ENCODE results near the gene SCN11A. TPM values are rescaled to one million over a fixed set of nuclear protein-coding genes. Genes with fewer than 3 reads are reported as not detected.

SCN11A gene
- 1 to 10 TPM in 1 of 2 donors, under 1 TPM in 1; 0.09 to 1.7 TPM for total RNA-seq

- peak within 1 kb of the TSS; percentile 89 for H3K27ac ChIP-seq
- intact Hi-C loops (cut with DNase I), result no loop called here
- under 1% methylated on average over 68 of the region's 68 CpGs for WGBS
These were observed at the start of gene SCN11A, which contains the start of gene WDR48 for GRCh38 chr3:39051649-39052561. Gene SCN11A, minus strand, starts transcription at chr3:39051944. Its CDS starts 101,582 bp downstream, at chr3:38950362. Gene WDR48, plus strand, starts transcription at chr3:39052016. Its CDS starts 10 bp downstream, at chr3:39052026.

GRCh38 chr3:39101022-39101689 is 49.4 kb upstream of the SCN11A start:
- Histone ChIP-seq H3K9me3 (no peaks in the 10 kb centered on the region), H3K27ac (no peak overlapping the region), H3K4me1 (replicated peaks) (peaks cover 10% of the 10 kb centered on the region), H3K36me3 (peaks cover 0 to 16% of the 10 kb centered on the region in 2 donors), H3K4me3 (no peak overlapping the region), H3K27me3 (replicated peaks; ENCODE audit: insufficient read depth) (no peaks in the 10 kb centered on the region)
- WGBS, result 88% methylated on average over 5 of the region's 5 CpGs
- peak in 3 of 4 experiments; percentile 30 to 49 (median 36) for TF ChIP-seq CTCF (IDR thresholded peaks at IDR 0.05)
- no peak for TF ChIP-seq POLR2A (IDR thresholded peaks at IDR 0.05)
- TF ChIP-seq POLR2AphosphoS5 (IDR thresholded peaks at IDR 0.05), result no peak
- no peak for DNase-seq (ENCODE audit: low spot score)
- intact Hi-C loops (cut with DNase I), result loop anchor here (10.0 kb wide), 1 partner anchor 304 kb away; the partner anchor contains the start of gene RPSA

More at GRCh38 chr3:39051649-39052561, at the start of gene SCN11A, which contains the start of gene WDR48:
- TF ChIP-seq CTCF (IDR thresholded peaks at IDR 0.05) (peak in 1 of 4 experiments; percentile 3), POLR2A (IDR thresholded peaks at IDR 0.05) (peak; percentile 81), POLR2AphosphoS5 (IDR thresholded peaks at IDR 0.05) (peak; percentile 98)
- Histone ChIP-seq H3K36me3 (no peaks in the 10 kb centered on the region), H3K4me3 (peak within 1 kb of the TSS; percentile 95 to 98), H3K4me1 (replicated peaks) (no peaks in the 10 kb centered on the region), H3K27me3 (replicated peaks; ENCODE audit: insufficient read depth) (no peaks in the 10 kb centered on the region), H3K9me3 (no peaks in the 10 kb centered on the region)
- peak; percentile 95 for DNase-seq (ENCODE audit: low spot score)

- Histone ChIP-seq H3K4me1 (replicated peaks) (peaks cover 4% of the 10 kb centered on the region), H3K36me3 (peaks cover 0 to 16% of the 10 kb centered on the region in 2 donors), H3K9me3 (no peaks in the 10 kb centered on the region), H3K27ac (no peak overlapping the region), H3K27me3 (replicated peaks; ENCODE audit: insufficient read depth) (no peaks in the 10 kb centered on the region), H3K4me3 (no peak overlapping the region)
- intact Hi-C loops (cut with DNase I), result loop anchor here (10.0 kb wide), 1 partner anchor 304 kb away; the partner anchor contains the start of gene RPSA
- no peak for TF ChIP-seq POLR2A (IDR thresholded peaks at IDR 0.05)
- no peak for TF ChIP-seq CTCF (IDR thresholded peaks at IDR 0.05)
- no peak for TF ChIP-seq POLR2AphosphoS5 (IDR thresholded peaks at IDR 0.05)
- DNase-seq (ENCODE audit: low spot score), result no peak
- 87% methylated on average over 9 of the region's 9 CpGs for WGBS
These were observed 48.7 kb upstream of the SCN11A start for GRCh38 chr3:39100500-39100886.

- Histone ChIP-seq H3K9me3 (no peaks in the 10 kb centered on the region), H3K4me1 (replicated peaks) (peaks cover 4% of the 10 kb centered on the region), H3K4me3 (no peak overlapping the region), H3K36me3 (peaks cover 0 to 16% of the 10 kb centered on the region in 2 donors), H3K27ac (no peak overlapping the region), H3K27me3 (replicated peaks; ENCODE audit: insufficient read depth) (no peaks in the 10 kb centered on the region)
- intact Hi-C loops (cut with DNase I), result loop anchor here (10.0 kb wide), 1 partner anchor 305 kb away; the partner anchor contains the start of gene RPSA
- WGBS, result 100% methylated on average over 2 of the region's 2 CpGs
- DNase-seq (ENCODE audit: low spot score), result no peak
- no peak for TF ChIP-seq POLR2A (IDR thresholded peaks at IDR 0.05)
- TF ChIP-seq POLR2AphosphoS5 (IDR thresholded peaks at IDR 0.05), result no peak
- TF ChIP-seq CTCF (IDR thresholded peaks at IDR 0.05), result no peak
These were observed 48.2 kb upstream of the SCN11A start for GRCh38 chr3:39099738-39100499.
